ENCODE data around the gene NAT14.
"Not testable (repeated sequence)": the region's sequence is repeated elsewhere in the genome, so short reads cannot be mapped to it uniquely, and the experiment has no call there.

Gene NAT14

DNA sequence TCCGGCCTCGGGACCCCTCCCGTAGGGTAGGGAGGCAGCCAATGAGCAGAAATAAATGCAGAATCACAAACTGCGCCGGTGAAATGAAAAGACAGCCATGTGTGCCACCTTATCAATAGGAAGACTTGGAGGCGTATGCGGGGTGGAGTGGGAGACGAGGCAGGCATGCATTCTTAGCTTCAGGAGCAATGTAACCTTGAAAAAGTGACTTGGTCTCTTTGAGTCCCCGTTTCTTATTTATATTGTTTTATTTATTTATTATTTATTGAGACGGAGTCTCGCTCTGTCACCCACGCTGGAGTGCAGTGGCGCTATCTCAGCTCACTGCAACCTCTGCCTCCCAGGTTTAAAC, 19.2 kb downstream of the NAT14 start:
- DNase-seq: no peak

DNA sequence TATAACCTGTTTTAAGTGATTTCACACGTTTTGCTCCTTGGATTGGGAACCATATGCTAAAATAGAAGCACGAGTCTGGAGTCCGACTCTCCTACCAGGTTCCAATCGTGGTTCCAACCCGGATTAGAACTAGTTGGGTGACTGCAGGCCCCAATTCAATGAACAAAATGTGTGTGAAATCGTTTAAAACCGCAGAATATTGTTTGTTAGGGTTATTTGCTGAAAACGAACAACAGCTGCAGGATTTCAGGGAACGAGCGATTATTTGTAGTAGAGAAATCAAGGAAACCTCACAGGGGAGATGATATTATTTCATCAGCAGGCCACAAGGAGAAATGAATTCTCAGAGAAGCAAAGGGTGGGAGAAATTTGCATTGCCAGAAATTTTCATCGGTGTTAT, 20.0 kb downstream of the NAT14 start:
- no peak for DNase-seq

DNA sequence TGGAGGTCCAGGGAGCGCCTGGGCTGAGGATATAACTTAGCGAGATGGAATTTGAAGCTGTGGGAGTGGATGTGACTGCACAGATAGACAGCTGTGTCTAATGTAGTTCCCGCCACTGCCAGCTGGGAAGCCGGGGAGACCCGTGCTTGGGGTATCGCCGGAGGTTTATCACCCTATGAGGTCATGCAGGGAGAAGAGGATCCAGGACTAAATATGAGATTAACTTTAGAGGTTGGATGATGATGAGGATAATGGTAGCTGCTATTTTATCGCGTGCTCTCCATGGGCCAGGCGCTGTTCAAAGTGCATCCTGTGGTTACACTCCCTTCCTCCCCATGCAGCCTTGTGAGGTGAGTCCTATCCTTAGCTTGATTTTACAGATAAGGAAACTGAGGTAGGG, 23.1 kb downstream of the NAT14 start:
- DNase-seq: no peak

DNA sequence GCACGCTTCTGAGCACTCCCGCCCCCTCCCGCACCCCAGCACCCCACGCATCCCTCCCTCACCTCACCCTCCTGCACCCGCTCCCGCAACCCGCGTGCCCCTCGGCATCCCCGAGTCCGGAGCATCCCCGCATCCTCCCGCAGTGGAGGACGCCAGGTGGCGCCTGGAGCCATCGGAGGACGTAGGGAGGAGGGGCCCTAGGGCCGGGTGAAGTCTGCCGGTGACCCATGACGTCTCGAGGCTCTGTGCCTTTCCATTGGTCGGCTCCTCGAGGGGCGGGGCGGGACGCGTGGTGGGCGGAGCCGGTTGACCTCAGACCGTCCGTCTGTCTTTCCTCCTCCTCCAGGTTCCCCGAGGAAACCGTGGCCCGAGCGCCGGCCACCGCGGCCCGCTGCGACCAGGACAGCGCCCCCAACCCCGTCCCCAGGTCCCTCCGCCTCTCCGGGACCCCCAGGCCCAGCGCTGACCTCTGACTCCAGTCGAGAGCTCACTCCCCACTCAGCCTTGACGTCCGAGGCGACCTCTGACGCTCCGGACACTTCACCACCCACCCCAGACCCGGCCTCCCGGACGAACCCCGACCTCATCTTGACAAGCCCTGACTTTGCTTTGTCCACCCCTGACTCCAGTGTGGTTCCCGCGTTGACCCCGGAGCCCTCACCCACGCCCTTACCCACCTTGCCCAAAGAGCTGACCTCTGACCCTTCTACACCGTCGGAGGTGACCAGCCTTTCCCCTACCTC, 32.1 kb downstream of the NAT14 start:
- peak; percentile 93 for DNase-seq

DNA sequence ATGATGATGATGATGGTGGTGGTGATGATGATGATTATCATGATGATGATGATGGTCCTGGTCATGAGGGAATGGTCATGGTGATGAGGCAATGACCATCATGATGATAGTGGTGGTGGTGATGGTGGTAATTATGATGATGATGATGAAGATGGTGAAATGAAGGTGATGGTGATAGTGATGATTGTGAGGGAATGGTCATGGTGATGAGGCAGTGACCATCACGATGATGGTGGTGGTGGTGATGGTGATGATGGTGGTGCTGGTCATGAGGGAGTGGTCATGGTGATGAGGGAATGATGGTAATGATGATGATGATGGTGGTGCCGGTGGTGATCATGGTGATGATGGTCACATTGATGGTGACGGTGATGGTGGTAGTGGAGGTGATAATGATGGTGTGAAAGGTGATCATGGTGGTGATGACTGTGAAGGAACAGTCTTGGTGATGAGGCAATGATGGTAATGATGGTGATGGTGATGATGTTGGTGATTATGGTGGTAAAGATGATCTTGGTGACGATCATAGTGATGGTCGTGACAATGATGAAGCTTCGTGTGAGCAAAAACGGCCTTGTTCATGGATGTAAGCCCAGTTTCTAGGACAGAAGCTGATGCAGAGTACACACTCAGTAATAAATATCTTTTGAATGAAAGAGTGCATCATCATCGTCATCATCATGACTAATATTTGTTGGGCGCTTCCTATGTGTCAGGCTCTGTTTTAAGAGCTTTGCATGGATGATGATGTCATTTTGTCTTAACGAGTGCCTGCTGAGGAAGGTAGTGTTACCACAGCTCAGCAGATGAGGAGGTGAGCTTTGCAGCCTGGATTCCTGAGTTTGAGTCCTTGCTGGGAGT, 34.7 kb downstream of the NAT14 start:
- peak; percentile 56 for DNase-seq

DNA sequence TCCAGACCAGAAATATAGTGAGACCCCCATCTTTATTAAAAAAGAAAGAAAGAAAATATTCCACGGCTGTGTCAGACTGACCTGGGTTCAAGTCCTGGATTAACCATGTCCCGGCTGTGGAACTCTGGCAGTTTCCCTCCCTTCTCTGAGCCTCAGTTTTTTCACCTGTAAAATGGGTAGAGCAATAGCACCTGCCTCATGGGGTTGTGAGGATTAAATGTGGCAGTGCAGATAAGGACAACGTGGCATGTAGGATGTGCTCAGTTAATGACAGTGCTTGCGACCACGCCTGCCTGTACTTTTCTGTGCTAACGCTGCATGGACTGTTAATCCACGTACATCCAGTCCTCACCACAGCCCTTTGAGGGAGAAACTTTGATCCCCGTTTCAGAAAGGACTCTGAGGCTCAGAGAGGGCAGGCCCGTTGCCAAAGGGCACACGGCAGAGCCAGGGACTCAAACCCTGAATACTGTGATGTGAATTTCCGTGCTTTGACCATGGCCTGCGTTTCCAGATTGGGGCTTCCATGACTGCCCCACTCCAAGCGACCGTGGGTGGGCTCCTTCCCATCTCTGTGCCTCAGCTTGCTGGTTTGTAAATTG, 35.8 kb downstream of the NAT14 start:
- no peak for DNase-seq

DNA sequence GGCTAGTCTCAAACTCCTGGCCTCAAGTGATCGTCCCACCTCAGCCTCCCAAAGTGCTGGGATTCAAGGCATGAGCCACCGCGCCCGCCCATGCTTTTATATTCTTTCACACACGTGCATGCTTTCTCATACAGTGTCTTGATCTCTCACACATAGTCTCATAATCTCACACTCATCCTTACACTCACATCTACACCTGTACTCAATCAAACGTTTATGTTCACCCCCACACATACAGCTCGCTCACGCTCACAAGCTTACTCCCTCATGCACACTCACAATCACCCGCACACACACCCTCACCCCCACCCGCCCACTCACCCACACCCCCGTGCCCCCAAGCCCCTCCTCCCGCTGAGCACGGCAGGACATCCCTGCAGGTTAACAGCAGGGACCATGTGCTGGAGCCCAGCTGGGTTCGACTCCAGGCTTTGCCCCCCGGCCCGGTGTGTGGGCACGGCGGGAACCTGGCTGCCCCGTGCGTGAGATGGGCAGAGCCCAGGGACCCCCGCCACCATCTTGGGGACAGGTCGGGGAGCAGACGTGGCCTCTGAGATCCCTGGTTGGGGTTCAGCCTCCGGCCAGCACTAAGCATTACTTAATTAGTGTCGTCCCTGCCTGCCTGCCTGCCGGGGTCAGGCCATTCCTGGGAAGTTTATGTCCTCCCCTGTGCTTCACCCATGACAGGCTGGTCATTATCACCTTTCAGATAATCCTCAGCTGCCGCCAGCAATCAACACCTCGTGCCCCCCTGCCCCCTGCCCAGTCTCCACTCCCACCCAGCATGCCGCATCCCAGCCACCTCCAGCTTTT, 40.5 kb downstream of the NAT14 start:
- no peak for DNase-seq

DNA sequence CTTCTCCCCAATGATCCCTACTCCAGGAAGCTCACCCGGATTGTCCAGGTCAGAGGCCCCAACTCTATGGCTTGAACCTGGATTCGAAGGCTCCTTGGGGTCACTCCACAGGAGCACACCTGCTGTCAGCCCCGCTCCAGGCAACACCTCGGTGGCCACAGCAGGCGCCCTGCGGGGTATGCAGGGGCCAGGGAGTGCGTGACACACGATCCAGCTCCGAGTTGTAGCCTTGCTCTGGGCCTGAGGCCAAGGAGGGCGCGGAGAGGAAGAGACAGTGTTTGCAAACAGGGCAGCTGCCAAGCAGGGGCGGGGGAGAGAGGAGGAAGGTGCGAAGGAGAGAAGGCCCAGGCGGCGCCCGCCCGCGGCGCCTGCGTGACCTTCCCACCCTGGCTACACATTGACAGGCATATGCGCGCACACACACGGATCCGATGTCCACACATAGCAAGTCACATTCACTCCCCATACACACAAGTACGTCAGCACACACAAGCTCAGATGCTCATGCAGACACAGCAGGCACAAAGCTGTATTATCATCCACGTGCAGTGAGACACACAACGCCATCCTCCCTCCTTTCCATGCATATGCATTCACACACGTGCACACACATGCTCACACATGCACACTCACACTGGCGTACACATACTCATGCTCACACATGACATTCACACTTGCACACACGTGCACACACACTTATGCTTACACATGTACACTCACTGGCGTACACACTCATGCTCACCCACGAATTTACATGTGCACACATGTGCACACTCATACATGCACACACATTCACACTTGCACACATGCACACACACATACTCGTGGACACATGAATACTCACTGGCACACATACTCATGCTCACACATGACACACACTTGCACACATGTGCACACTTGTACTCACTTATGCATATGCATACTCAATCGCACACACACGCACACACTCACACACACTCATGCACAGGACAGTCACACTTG, 41.5 kb downstream of the NAT14 start:
- DNase-seq: peak; percentile 61

DNA sequence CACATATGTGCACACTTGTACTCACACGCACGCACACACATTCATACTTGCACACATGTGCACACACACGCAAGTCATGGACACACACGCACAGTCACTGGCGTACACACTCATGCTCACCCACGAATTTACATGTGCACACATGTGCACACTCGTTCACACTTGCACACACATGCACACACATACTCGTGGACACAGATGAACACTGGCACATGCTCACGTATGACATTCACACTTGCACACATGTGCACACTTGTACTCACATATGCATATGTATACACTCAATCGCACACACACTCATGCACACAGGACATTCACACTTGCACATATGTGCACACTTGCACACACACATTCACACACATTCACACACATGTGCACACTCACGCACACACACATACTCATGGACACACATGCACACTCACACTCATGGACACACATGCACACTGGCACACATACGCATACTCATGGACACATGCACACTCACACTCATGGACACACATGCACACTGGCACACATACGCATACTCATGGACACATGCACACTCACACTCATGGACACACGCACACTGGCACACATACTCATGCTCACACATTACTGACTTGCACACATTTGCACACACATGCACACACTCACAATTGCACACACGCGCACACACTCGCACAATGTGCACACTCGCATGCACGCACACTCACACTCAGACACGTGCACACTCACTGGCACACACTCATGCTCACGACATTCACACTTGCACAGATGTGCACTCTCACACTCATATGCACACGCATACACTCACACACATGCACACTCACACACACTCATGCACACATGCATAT, 42.4 kb downstream of the NAT14 start:
- DNase-seq: no peak

DNA sequence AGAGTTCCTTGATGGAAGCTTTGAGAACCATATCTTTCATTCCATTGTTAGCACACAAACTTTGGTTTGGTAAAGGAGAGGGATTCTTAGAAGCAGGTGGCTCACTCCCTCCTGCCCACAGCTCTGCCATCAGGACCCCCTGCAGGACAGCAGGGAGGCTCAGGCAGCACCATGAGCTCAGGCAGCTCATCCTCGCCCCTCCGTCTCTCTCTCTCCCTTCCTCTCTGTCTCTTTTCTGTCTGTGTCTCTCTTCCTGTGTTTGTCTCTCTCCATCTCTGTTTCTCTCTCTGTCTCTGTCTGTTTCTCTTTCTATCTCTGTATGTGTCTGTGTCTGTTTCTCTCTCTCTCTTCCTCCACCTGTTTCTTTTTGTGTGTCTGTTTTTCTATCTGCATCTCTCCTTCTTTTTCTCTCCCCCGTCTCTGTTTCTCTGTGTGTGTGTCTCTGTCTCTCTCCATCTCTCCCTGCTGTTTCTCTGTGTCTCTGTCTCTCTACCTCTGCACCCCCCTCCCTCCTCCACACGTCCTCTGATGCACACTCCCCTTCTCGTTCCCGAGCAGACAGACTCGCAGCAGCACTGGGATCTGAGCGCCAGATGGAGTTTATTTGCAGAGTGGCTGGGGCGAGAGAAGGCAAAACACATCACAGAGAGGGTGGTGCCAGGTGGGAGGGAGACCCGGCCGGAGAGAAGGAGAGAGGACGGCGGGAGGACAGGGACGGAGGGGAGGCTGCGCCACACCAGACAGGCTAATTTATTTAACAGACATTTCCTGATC, 43.2 kb downstream of the NAT14 start:
- DNase-seq: peak; percentile 42

DNA sequence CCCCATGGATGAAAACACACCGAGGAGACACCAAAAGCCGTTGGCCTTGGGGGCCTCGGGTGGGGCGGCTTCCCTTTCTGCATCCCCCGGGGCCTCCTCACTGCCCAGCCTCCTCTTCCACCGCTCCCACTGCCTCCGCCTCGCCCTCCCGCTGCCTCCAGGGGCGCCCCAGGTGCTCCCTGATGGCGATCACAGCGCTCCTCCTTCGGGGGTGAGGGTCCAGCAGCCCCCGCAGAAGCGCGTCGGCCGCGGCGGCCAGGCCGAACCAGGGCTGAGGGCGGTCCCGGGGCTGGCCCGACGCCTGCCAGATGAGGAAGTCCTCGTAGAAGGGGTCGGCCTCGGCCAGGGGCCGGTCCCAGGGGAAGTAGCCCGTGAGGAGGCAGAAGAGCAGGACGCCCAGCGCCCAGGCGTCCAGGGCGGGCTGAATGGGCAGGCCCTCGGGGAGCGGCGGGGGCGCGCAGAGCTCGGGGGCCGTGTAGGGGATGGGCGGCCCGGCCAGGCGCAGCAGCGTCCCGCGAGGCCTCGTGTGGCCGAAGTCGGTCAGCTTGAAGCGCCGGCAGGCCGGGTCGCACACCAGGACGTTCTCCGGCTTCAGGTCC, 44.7 kb downstream of the NAT14 start:
- DNase-seq: no peak

DNA sequence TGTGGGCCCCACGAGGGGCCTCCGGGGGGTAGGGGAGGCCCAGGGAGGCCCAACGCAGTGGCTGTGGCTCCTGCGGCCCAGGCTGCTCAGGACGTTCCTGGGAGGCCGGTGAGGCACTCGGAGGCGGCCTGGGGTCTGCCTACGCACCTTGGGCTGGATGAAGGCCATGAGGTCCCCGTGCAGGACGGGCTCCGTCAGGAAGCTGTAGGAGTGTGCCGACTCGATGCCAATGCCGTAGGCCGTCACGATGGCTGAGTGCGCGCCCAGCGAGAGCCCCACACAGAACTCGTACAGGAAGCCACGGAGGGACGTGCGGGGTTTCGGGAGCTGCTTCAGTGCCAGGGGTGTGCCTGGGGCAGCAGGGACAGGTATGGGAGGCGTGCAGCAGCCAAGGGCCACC, 46.0 kb downstream of the NAT14 start:
- DNase-seq: no peak

DNA sequence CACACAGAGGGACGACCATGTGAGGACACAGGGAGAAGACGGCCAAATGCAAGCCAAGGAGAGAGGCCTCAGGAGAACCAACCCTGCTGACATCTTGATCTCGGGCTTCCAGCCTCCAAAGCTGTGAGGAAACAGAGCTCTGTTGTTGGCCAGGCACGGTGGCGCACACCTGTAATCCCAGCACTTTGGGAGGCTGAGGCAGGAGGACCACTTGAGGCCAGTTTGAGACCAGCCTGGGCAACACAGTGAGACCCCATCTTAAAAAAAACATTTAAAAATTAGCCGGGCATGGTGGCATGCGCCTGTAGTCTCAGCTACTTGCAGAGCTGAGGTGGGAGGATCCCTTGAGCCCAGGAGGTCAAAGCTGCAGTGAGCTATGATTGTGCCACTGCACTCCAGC, 49.3 kb downstream of the NAT14 start:
- DNase-seq: not testable (repeated sequence)

DNA sequence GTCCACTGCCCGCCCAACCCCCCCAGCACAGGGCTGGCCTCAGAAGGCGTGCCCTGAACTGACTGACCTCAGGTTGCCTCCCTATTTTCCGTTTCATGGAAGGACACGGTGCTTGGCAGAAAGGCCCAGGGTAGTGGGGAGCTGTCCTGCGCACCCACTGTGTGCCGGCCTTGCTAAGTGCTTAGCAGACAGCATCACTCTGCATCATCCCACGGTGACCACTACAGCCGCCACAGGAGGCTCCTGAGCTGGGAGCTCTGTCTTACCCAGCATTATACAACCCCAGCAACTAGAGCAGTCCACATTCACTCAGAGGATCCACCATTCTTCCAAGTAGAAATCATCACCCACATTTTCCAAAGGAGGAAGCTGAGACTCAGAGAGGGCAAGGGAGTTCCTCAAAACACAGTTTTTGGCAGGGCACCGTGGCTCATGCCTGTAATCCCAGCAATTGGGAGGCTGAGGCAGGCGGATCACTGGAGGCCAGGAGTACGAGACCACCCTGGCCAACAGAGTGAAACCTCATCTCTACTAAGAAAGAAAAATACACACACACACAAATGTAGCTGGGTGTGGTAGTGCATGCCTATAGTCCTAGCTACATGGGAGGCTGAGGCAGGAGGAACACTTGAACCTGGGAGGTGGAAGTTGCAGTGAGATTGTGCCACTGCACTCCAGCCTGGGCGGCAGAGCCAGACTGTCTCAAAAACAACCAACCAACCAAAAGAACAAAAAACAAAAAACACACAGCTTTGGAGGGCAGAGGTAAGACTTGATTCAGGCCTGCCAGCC, 50.4 kb downstream of the NAT14 start:
- DNase-seq: no peak

DNA sequence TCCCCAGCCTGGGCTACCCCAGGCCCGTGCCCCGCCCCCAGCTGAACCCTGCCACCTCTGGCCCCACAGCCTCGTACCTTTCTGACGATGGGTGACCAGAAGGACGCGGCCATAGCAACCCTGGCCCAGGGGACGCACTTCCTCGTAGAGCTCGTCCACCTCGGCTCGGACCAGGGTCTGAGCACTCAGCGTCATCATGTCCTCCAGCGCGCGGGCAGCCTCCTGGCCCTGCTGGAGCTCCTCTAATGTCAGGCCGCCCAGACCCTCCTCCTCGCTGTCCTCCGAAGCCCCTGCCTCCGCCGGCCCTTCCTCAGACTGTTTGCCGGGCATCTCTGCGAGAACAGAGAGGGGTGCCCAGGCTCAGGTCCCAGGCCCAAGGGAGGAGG, 51.0 kb downstream of the NAT14 start:
- no peak for DNase-seq

DNA sequence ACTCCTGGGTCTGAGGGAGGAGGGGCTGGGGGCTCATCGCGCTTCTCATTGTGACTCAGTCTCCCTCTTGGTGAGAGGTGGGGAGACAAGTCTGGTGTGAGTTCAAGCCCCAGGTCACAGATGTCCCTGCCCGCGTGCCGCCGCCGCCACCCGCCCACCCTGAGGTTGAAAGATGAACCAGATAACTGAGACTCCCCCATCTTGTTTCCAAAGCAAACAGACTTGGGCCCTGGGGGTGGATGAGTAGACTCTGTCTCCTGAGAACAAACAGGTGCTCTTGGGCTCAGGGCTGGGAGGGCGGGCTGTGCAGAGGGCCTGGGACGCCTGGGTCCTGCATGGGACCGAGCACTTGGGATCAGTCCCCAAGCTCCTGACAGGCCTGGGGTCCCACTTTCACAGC, 51.4 kb downstream of the NAT14 start:
- no peak for DNase-seq
